ENCODE measurements around the gene PNPLA7. TPM values are rescaled to one million over a fixed set of nuclear protein-coding genes. Genes with fewer than 3 reads are reported as not detected.
"Not testable (repeated sequence)": the region's sequence is repeated elsewhere in the genome, so short reads cannot be mapped to it uniquely, and the experiment has no call there.

PNPLA7 gene
- total RNA-seq, 1 donor from 2014 or later = 2.4 TPM

- no peak for DNase-seq (ENCODE audit: extremely low read depth, low read depth, low spot score)
Measured at GRCh38 chr9:137516144-137516917, 33.9 kb downstream of the PNPLA7 start.

GRCh38 chr9:137515338-137515724 is 34.9 kb downstream of the PNPLA7 start:
- DNase-seq (ENCODE audit: extremely low read depth, low read depth, low spot score) = no peak

GRCh38 chr9:137514691-137515337 is 35.4 kb downstream of the PNPLA7 start:
- DNase-seq (ENCODE audit: extremely low read depth, low read depth, low spot score) = no peak

GRCh38 chr9:137513801-137514570 is 36.2 kb downstream of the PNPLA7 start:
- not testable (repeated sequence) for DNase-seq (ENCODE audit: extremely low read depth, low read depth, low spot score)

- not testable (repeated sequence) for DNase-seq (ENCODE audit: extremely low read depth, low read depth, low spot score)
Measured at GRCh38 chr9:137513136-137513535, 37.1 kb downstream of the PNPLA7 start.

GRCh38 chr9:137511758-137512463 is 38.3 kb downstream of the PNPLA7 start:
- no peak for DNase-seq (ENCODE audit: extremely low read depth, low read depth, low spot score)

GRCh38 chr9:137511126-137511525 is 39.1 kb downstream of the PNPLA7 start:
- not testable (repeated sequence) for DNase-seq (ENCODE audit: extremely low read depth, low read depth, low spot score)

- DNase-seq (ENCODE audit: extremely low read depth, low read depth, low spot score) = no peak
Measured at GRCh38 chr9:137509198-137509597, 41.0 kb downstream of the PNPLA7 start.

GRCh38 chr9:137506702-137507171 is 43.5 kb downstream of the PNPLA7 start:
- DNase-seq (ENCODE audit: extremely low read depth, low read depth, low spot score) = no peak

- DNase-seq (ENCODE audit: extremely low read depth, low read depth, low spot score) = no peak
Measured at GRCh38 chr9:137506274-137506673, 43.9 kb downstream of the PNPLA7 start.

- DNase-seq (ENCODE audit: extremely low read depth, low read depth, low spot score) = no peak
Measured at GRCh38 chr9:137505421-137506140, 44.6 kb downstream of the PNPLA7 start.

- no peak for DNase-seq (ENCODE audit: extremely low read depth, low read depth, low spot score)
Measured at GRCh38 chr9:137504432-137504777, 45.8 kb downstream of the PNPLA7 start.

- DNase-seq (ENCODE audit: extremely low read depth, low read depth, low spot score) = no peak
Measured at GRCh38 chr9:137502008-137502911, 47.9 kb downstream of the PNPLA7 start.

- no peak for DNase-seq (ENCODE audit: extremely low read depth, low read depth, low spot score)
Measured at GRCh38 chr9:137501457-137501856, 48.7 kb downstream of the PNPLA7 start.

- DNase-seq (ENCODE audit: extremely low read depth, low read depth, low spot score) = no peak
Measured at GRCh38 chr9:137500666-137501397, 49.4 kb downstream of the PNPLA7 start.

- no peak for DNase-seq (ENCODE audit: extremely low read depth, low read depth, low spot score)
Measured at GRCh38 chr9:137499858-137500661, 50.1 kb downstream of the PNPLA7 start.

- no peak for DNase-seq (ENCODE audit: extremely low read depth, low read depth, low spot score)
Measured at GRCh38 chr9:137499416-137499815, 50.8 kb downstream of the PNPLA7 start.

- DNase-seq (ENCODE audit: extremely low read depth, low read depth, low spot score) = no peak
Measured at GRCh38 chr9:137498720-137499150, 51.5 kb downstream of the PNPLA7 start.
